NCI-H748 treated with DMSO at 0.1 percent for 48 hours (cell line): Measurements from ENCODE around the gene RNF224.

Experiments
- DNase-seq: peaks from one replicate; lab custom pipeline; 2025; lab: John Stamatoyannopoulos, UW

The RNF224 gene

DNA sequence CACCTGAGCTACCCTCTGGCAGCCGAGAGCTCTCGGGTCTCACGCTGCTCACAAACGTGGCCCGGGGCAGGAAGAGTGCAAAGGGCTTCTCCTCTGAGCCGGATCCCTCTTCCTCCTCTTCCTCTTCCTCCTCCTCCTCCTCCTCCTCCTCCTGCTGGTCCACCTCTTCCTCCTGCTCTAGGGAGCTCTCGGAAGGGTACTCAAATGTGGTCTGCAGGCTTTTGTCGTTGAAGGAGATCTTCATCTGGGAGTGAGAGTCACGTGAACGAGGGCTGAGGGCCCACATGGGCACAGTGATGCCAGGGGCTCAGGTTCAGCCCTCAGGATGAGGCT, 34.9 kb upstream of the RNF224 start:
- DNase-seq, result no peak

DNA sequence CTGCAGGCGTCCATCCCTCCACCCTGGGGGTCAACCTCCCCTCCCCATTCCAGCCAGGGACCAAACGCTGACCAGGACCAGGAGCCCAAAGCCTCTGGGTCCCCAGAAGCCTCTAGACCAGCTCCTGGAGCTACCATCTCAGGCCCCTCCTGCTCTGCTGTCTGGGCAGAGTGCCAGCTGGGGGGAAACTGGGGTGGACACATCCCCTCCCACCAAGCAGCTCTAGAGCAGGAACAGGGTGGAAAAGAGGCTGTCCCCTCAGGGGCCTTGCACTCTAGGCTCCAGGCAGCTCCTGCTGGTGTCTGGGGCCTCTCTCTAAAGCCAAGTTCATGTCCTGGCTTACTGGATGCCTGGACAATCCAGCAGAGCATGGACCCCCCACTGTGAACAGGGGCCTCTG, 34.4 kb upstream of the RNF224 start:
- no peak for DNase-seq

- DNase-seq, result no peak
Observed at GRCh38 chr9:137193771-137194170, 33.5 kb upstream of the RNF224 start.

GRCh38 chr9:137194388-137194787, 32.9 kb upstream of the RNF224 start:
- DNase-seq, result no peak

GRCh38 chr9:137194909-137195308, 32.4 kb upstream of the RNF224 start:
- no peak for DNase-seq

- DNase-seq, result peak; percentile 79
Observed at GRCh38 chr9:137195525-137196220, 31.6 kb upstream of the RNF224 start.

GRCh38 chr9:137198051-137198901, 29.0 kb upstream of the RNF224 start:
- DNase-seq, result no peak

- no peak for DNase-seq
Observed at GRCh38 chr9:137198902-137199283, 28.4 kb upstream of the RNF224 start.

DNA sequence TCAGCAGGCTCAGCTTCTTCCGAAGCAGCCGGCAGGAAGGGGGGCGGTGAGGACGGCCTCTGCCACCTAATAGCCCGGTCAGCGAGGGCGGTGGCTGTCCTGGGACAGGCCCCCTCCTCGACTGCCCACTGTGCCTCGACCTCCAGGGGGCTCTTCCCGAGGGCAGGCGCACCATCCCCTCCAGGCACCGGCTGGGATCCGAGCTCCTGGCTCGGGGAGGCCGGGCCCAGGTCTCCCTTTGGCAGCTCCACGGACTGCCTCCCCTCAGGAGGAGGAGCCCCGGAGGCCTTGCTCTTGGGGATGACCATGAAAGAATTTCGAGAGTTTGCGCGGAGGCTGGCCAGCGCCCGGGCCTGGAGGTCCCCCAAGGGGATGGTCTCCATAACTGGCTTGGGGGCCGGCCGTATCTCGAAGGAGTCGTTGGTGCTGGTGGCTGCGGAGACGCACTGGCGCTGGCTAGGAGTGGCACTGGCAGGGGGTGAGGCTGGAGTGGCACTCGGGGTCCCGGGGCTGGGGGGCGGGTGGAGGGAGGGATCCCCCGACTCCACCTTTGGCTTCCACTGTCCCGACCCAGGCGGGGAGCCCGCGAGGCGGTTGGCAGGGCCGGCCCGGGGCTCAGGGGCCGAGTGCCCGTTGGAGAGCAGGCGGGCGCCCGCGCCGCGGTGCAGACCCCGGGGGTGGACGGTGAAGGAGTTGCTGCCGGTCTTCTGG, 27.7 kb upstream of the RNF224 start:
- no peak for DNase-seq

DNA sequence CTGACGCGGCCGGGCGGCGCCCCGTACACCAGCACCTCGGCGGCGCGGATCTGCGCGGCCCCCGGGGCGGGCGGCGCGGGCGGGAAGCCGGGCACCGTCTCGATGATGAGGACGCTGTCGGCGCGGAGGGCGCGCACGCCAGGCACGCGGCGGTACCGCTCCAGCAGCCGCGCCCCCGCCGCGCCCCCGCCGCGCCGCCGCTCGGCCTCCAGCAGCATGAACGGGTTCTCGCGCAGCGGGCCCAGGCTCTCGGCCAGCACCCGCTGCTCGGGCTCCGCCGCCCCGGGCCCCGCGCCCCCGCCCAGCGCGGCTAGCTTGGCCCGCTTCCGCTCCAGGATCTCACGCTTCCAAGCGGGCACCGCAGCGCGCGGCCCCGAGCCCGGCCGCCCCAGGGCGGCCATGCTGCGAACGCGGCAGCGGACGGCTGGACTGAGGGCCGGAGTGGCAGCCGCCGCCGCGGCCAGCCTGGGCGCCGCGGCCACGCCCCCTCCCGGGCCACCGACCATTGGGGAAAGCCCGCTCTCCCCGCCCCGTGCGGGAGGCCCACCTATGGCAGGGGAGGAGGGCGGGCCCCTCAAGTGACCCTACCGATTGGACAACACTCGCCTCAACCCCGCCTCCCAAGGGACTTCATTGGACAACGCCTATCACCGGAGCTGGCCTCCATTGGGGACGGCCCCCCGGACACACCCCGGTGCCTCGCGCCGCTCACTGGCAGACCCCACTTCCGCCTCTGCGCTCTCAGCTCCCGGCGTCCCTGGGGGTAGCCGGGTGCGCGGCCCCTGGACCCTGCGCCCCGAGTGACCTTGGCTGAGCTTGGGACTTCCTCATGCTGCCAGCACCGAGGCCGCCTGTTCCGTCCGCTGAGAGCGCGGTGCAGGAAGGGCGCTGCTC, 26.7 kb upstream of the RNF224 start, which contains the start of gene TPRN:
Gene TPRN (minus strand): TSS at position 431 of the 894 bp plus-strand sequence. CDS start 30 bp downstream, at position 401.
- peak; percentile 98 for DNase-seq

GRCh38 chr9:137201205-137201868, 26.0 kb upstream of the RNF224 start:
- no peak for DNase-seq

- no peak for DNase-seq
Observed at GRCh38 chr9:137202966-137203365, 24.3 kb upstream of the RNF224 start.

GRCh38 chr9:137204731-137205125, 22.6 kb upstream of the RNF224 start:
- DNase-seq, result no peak

- peak; percentile 44 for DNase-seq
Observed at GRCh38 chr9:137205126-137206069, 21.9 kb upstream of the RNF224 start, which contains the start of the genes NDOR1 and TMEM203. NDOR1 (plus strand) TSS chr9:137205700; CDS start chr9:137205778, 78 bp downstream. TMEM203 (minus strand) TSS chr9:137205648; CDS start chr9:137205414, 234 bp downstream.

DNA sequence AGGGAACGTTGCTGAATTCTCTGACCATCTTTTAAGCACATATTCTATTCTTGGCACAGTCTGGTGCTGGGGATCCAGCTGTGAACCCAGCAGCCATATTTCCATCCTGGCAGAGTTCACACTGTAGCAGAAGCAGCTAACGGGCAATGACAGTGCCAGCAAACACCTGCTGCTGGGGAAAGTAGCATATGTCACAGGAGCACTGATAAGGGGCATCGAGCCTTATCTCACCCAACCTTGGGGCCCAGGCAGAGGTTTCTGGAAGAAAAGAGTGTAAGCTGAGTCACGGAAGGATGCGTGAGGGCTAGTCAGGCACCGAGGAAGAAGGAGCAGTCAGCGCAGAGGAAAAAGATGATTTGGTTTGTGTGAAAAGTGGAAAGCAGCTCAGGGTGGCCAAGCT, 20.7 kb upstream of the RNF224 start:
- DNase-seq, result no peak

DNA sequence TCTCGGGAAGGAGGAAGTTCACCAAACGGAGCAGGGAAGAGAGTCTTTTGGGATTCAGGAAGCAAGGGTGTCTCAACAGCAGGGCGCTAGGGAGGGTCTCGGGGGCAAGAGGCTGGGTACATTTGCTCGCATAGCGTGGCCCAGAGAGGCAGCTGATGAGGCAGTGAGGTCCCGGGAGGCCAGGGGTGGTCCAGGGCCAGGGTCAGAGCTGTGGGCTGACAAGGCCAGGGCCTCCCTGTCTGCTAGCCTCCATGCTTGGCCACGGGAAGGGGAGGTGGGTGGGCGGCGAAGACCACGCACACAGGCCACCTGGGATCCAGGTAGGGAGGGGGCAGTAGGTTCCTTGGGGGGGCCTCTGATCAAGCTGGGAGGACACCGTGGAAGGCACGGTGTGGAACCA, 15.8 kb upstream of the RNF224 start:
- DNase-seq, result no peak

- no peak for DNase-seq
Observed at GRCh38 chr9:137212520-137212919, 14.8 kb upstream of the RNF224 start.

GRCh38 chr9:137213160-137214060, 13.9 kb upstream of the RNF224 start:
- no peak for DNase-seq

GRCh38 chr9:137214620-137215019, 12.7 kb upstream of the RNF224 start:
- DNase-seq, result no peak
